GM19193 (cell line): ENCODE results near the gene SKAP1.

ENCODE experiments used
- POLR2A ChIP-seq: IDR thresholded peaks from 4 replicates; pipeline ENCODE4 v1.6.1; 2011; ENCODE audit not compliant: insufficient read depth, insufficient read length; ENCODE audit errors: extremely low read depth

Gene SKAP1

GRCh38 chr17:48144976-48145798 is 284.8 kb downstream of the SKAP1 start:
- TF ChIP-seq POLR2A = no peak

GRCh38 chr17:48144231-48144630 is 285.8 kb downstream of the SKAP1 start:
- no peak for TF ChIP-seq POLR2A

DNA sequence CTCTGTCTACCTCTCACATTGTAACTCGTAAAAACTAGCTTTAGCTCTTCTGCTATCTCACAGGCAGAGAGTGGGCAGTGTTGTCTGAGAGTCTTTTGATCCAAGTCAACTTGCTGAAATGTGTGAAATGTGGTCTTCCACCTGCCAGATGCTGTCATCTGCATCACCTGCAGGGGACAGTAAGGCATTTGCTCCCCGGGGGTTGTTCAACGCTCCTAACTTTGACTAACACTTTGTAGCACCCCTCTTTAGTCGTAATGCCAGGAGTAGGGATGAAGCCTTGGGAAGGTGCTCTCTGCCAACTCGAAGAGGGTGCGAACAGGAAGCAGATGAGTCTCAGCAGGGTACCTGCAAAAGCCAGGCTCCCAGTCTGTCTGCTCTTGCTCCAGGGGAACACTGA is 286.4 kb downstream of the SKAP1 start:
- TF ChIP-seq POLR2A = no peak

DNA sequence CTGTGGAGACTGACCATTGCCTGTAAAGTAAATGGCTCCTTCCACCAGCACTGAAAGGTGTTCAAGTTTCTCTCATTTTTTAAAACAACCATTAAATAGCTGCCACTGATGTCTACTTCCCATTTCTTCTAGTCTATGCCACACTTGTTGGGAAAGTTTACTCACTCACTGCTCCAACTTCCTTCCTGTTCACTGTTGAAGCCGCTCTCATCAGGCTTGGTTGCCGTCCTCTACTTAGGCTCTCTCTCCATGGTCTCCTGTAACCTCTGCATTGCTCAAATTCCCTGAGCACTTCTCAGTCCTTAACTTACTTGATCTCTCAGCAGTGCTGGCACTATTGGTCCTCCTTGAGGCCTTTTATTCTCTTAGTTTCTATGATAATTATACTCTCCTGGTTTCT is 290.1 kb downstream of the SKAP1 start:
- TF ChIP-seq POLR2A = no peak

DNA sequence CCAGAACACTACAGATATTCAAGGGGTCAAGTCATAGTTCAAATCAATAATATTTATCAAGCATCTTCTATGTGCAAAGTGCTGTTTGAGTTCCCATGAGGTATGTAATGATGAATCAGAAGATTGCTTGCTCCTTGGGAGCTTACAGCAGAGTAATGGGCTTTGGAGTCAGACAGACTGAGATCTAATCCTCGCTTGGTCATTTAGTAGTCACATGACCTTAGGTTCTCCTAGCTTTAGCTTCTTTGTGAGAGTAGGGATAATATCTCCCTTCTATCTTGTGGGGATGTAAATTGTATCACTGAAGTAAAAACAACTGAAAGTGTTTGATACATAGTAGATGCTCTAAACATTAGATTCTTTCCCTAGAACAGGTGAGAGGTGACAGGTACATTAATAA is 292.4 kb downstream of the SKAP1 start:
- TF ChIP-seq POLR2A = no peak

GRCh38 chr17:48134912-48135480 is 295.0 kb downstream of the SKAP1 start:
- TF ChIP-seq POLR2A = no peak

- no peak for TF ChIP-seq POLR2A
Measured at GRCh38 chr17:48132385-48132784, 297.6 kb downstream of the SKAP1 start.

- no peak for TF ChIP-seq POLR2A
Measured at GRCh38 chr17:48131216-48131824, 298.7 kb downstream of the SKAP1 start.

DNA sequence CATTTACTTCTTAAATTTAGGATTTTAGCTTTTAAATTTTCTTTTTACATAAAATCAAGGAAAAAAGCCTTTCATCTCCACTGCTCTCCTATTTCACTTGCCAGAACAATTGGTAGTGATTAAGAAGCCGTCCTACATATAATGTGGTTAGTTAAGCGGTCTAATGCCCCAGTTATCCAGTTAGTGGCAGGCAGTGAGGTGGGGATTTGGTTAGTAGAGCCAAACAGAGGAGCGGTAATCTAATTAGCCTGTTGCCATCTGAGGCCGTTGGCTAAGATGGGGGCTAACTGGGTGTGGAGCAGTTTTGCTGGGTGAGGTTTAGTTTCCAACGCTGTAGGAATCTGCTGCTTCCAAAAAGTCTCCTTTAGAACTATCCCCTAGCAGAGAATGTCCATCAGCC is 300.0 kb downstream of the SKAP1 start:
- no peak for TF ChIP-seq POLR2A

DNA sequence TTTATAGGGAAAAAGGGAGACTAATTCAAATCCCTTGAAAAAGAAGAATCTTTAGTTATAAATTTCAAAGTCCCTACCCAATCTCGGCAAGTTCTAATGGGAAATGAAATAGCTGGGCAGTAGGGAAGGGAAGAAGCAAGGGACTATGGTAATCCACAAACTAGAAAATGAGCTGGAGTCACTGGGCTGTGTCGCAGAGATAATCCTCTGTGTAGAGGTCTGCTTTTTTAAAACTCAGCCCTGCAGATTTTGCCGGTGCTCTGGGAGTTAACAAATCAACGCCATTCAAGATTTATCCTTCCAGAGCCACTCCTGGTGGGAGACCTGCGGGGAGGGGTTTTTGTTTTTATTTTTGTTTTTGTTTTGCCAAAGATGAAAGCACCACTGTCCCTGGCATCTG is 301.6 kb downstream of the SKAP1 start:
- TF ChIP-seq POLR2A = no peak

GRCh38 chr17:48127371-48128051 is 302.5 kb downstream of the SKAP1 start:
- TF ChIP-seq POLR2A = no peak

DNA sequence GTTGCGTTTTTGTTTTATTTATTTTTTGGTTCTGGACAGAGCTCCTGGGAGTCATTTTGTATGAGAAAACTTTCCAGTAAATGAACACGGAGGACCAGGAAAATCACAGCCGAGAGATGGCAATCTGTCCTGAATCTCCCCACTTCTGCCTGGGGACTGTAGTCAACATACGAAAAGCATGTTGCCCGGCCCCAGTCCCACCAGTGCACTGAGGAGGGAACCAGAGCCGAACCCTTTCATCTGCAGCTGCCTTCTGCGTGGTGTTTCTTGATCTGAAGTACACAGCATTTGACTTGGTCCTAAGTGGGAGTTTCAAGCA is 303.5 kb downstream of the SKAP1 start:
- TF ChIP-seq POLR2A = no peak

DNA sequence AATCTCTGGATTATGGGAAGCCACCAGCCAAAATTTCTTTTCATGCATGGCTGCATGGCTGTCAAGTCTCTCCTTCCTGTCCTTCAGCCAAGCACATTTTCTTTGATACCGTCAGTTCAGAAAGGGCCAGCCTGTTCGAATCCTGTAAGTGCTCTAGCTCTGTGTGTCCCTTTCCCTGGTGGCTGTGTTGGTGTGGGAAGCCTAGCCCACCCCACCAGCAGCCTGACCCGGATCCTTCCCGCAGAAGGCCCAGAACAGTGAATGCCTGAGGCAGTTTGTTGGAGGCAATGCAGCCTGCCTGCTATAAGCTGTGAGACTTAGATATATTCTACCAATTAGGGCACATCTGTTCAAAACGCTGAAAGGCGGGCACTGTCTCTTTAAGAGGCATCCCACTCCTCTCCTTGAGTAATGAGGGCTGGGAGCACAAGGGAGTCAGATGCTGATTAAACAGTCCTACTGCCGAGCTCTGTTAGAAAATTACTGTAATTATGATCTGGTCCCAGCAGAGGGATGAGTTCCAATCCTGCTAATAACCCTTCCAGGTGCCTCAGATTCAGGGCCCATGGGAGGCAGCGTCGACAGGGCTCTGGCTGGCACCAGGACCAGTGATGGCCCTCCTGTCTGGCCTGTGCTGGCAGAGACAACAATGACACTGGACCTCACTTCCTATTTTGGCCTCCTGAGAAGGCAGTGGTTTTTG is 304.0 kb downstream of the SKAP1 start:
- no peak for TF ChIP-seq POLR2A

DNA sequence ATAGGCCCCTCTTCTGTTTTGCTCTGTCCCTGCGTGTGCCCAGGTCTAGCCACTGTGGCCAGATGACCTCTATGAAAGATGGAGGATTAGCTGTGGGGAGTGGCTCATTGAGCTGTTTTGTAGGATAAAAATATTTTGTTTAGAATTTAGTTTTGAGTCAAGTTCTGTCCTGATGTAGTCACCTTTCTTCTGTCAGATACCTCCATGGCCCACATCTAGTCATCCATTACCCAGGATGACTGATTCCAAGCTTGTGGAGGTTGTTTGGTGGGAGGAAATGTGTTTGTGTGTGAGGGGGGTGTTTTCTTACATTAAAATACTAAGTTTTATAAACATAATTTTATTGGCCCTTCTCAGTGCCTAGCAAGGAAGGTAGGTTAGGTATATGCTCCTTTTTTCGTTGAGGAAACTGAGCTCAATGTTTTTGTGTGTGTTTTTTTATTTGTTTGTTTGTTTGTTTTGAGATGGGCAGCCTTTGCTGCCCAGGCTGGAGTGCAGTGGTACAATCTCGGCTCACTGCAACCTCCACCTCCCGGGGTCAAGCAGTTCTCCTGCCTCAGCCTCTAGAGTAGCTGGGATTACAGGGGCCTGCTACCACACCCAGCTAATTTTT is 306.1 kb downstream of the SKAP1 start:
- no peak for TF ChIP-seq POLR2A

DNA sequence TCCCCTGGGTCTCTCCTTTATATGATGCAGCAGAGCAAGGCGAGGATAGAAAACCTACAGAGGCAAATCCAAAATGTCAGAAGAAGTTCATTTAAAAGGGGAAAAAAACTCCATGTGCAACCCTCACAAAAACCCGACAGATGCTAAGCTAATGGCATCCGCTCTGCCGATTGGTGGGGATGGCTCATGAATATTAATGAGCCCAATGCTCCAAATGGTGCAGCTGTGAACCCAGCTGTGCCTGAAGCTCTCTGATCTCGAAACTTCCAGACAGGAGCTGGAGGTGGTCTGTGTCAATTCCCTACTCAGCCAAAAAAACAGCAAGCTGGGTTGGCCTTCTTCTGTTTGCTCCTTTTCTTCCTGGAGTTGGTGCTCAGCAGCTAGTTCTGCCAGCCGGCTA is 306.9 kb downstream of the SKAP1 start:
- TF ChIP-seq POLR2A = no peak

GRCh38 chr17:48122665-48123045 is 307.4 kb downstream of the SKAP1 start:
- no peak for TF ChIP-seq POLR2A
